Right kidney (tissue), 1 donor: ENCODE data around the gene S100A5.
A peak's percentile ranks its signal among the peaks of the same experiment; 100 is the strongest.
"Not testable (repeated sequence)": the region's sequence is repeated elsewhere in the genome, so short reads cannot be mapped to it uniquely, and the experiment has no call there.

Source experiments
- DNase-seq: peaks from one replicate; pipeline ENCODE4 v3.0.0-alpha.2; 2016

S100A5 gene

DNA sequence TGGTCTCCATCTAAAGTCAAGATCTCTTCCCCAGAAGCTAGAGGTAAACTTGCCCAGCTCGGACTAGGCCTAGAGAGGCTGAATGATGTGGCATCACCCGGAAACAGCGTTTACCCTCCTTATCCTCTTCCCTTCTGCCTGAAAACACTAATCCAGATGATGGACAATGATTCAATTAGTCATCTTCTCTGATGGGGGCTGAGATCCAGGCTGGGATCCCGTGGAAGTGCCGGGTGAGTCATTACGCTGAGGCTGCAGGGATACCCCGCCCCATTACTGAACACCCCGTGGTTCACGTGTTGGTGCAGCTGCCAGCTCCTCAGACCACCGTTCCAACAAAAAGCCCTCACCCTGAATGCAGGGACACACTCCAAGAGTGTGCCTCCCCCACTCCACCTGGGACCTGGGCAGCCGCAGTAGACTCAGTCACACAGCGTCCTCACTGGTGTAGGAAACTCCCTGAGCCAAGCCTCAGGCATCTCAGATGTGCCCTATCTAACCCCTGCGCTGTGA lies 7.0 kb downstream of the S100A5 start:
- no peak for DNase-seq

DNA sequence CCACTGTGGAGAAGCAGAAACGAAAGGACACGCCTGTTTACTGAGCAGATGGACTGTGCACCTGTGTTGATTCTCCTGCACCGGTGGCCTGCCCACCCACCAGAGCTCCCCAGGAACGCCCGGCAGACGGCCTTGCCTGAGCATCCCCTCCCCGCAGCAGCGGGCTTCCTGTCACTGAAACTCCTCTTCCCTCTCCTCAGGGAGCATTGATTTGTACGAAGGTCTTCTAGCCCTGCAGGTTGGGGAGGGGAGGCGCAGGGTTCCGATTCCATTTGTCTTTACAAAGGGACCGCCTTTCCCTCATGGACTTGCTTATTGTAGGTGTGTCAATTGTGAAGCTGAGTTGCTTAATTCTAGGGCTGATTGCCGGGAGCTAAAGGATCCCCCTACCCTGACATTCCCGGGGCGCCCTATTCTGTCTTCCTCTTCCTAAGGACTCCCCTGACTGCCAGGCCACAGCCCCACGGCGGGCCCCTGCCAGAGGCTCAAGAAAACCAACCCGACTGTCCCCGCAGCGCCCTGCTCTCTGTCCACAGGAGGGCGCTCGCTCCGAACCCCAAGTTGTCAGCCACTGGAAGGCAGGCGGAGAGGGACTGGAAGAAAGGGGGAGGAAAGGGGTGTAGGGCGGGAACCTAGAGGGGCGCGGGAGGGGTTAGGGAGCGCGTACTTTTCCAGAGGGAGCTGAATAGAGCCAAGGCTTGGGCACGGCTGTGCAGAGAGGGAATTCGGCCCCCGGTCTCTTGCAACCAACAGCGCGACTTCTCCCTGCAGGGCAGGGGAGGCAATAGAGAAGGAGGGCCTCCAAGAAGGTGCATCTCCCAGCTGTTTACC lies 7.8 kb downstream of the S100A5 start:
- DNase-seq: peak; percentile 77

GRCh38 chr1:153532181-153532580 lies 8.6 kb downstream of the S100A5 start:
- DNase-seq: no peak

DNA sequence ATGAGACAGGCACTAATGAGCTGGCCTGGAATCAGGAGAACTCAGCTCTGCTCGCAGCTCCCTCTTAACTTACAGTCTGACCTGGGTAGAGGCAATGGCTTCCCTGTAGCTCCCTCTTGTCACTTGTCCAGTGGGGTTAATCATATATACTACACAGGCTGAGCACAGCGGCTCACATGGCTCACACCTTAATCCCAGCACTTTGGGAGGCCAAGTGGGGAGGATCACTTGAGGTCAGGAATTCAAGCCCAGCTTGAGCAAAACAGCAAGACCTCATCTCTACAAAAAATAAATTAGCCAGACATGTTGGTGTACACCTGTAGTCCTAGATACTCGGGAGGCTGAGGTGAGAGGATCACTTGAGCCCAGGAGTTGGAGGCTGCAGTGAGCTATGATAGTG lies 9.1 kb downstream of the S100A5 start:
- DNase-seq: no peak

DNA sequence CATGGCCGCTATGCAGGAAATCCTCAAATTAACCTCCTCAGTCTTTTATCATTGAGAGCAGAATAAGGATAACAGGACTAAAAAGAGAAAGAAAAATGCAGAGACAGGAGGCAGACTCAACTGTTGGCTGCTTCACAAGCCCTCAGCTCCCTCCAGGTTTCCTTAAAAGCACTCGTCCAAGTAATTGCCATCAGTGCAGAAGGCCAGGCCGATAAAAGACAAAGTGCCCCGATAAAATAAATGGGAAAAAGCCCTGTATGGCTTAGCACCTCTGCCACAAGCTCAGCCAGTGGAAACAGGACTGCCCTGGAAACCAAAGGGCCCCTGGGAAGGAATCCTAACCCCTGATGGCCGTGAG lies 13.1 kb downstream of the S100A5 start:
- DNase-seq: no peak

- DNase-seq: no peak
Observed at GRCh38 chr1:153527023-153527682, 13.6 kb downstream of the S100A5 start.

- no peak for DNase-seq
Observed at GRCh38 chr1:153526132-153526543, 14.6 kb downstream of the S100A5 start.

DNA sequence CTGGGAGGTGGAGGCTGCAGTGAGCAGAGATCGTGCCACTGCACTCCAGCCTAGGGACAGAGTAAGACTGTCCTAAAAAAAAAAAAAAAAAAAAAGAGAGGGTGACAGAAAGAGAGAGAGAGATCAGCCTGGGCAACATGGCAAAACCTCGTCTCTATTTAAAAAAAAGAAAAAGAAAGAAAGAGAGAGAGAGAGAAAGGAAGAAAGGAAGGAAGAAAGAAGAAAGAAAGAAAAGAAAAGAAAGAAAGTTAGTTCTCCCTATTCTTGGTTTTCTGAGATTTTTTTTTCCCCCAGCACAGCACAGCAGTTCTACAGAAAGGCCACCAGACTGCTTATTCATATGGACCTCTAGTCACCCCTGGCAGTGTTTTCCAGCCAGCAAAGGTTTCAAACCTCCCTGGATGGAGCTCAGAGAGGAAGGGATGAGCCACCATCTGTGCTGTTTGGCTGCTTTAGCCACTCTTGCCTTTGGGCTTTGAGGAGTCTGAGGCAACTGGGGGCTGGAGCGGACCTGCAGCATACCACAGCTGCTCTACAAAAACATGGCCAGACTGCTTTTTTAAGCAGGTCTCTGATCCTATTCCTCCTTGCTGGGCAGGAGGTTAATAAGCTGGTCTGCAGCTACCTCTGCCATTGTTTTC lies 15.5 kb downstream of the S100A5 start:
- DNase-seq: no peak

GRCh38 chr1:153522353-153523048 lies 18.2 kb downstream of the S100A5 start:
- not testable (repeated sequence) for DNase-seq

- DNase-seq: not testable (repeated sequence)
Observed at GRCh38 chr1:153521808-153522207, 18.9 kb downstream of the S100A5 start.

GRCh38 chr1:153520818-153521476 lies 19.8 kb downstream of the S100A5 start:
- DNase-seq: no peak

- not testable (repeated sequence) for DNase-seq
Observed at GRCh38 chr1:153520137-153520691, 20.5 kb downstream of the S100A5 start.

DNA sequence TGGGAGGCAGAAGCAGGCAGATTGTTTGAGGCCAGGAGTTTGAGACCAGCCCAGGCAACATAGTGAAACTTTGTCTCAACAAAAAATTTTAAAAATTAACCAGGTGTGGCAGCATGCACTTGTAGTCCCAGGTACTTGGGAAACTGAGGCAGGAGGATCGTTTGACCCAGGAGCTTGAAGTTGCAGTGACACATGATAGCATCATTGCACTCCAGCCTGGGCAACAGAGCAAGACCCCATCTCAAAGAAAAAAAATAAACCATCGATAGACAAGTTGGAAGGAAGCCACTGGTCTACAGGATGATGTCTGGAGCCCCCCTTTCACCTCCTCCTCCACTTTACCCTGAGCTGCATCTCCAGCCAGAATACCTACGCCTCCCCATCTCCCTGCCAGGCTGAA lies 21.5 kb downstream of the S100A5 start:
- DNase-seq: no peak

DNA sequence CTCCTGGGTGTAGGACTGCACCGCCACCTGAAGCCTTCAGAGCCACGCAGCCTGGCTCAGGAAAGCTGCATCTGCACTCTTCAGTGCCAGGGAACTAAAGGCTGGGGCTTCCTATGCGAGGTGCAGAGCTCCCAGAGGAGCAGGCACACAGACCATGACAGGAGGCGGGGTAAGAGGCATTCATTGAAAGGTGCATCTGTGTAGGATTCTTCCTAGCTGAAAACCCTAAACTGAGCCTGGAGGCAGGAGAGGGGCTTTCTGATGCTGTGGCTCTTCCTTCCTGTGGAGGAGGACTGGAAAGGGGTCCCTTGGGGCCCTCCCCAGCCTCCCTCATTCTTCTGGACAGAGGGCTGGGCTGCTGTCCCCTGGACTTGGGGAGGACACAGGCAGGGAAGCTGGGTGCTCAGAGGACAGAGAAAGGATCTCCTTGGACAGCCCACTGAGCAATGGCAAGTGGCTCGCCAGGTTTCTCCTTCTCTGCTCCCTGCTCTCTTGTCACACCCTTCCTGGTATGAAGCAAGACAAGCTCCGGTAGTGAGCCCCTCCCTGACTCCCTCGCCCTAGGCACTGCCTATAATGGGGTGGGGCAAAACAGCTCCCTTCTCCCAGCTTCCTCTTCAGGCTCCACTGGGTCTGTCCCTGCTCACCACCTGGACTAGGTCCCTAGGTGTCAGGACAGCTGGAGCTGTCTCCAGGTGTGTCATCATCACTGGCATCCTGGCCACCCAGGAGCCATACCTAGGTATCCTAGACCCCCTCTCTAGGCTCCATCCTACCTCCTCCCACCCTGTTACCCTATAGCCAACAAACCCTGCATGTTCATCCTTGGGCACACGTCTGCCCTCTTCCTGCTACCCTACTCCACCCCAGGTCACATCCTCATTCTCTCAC lies 25.0 kb downstream of the S100A5 start:
- no peak for DNase-seq

DNA sequence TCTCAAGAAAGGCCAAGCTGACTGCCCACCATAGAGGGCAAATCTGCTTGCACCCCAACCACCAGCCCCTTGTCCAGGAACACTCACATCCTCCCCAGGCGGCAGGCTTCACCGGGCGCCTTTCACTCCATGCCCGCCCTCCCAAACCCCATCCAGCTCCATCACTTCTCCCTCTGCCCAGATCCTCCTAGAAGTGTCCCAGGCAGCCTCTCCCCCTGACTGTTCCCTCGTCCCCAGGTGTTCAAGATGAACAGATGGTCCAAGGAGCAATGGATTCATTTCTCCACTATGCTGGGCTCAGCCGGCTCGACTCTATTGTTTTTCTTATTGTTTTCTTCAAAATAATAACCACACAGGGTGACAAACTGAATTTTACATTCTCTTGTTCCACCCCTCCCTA lies 27.1 kb downstream of the S100A5 start:
- no peak for DNase-seq

GRCh38 chr1:153513023-153513422 lies 27.7 kb downstream of the S100A5 start:
- no peak for DNase-seq

DNA sequence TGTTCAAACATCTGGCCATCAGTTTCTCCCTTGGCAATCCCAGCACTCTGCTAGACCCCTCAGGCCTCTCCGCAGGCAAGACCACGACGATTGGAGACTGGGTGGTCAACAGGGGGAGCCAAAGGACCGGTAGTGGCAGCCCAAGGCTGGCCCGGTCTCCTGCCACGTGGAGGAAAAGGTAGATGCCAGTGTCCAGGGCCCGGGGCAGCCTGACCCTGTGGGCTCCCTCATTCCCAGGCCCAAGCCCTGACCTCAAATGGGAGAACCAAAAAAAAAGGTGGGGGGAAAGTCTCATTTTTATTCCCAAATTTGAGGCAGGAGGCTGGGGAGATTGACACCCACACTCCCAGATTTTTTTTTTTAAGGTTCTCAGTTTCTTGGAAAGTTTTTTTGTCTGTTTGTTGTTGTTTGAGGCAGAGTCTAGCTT lies 29.7 kb downstream of the S100A5 start:
- peak; percentile 70 for DNase-seq

DNA sequence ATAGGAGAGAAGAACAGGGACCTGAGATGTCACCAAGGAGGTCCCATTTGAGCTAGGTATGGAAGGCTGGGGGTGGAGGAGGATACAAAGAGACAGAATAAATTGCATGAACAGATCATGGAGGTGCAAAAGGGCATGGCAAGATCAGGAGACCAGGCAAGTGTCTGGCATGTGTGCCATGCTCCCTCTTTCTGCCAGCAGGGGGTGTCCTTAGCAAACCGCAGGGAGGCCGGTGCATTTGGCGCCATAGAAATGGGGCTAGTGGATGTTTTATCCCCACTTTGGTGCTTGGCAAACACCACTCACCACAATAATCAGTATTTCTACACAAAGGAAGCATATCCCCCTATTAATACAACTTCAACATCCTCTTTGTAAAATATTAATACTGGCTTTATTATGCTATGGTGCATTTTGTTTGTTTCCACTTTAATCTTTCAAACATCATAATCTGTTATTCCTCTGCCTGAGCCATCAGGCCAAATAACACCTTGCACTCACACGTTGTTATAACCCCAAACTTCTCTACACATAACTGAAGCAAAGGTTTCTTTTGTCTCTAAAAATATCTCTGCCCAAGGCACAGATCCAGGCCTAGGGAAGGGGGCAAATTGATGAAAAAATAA lies 30.9 kb downstream of the S100A5 start:
- DNase-seq: no peak

- no peak for DNase-seq
Observed at GRCh38 chr1:153509036-153509435, 31.7 kb downstream of the S100A5 start.

DNA sequence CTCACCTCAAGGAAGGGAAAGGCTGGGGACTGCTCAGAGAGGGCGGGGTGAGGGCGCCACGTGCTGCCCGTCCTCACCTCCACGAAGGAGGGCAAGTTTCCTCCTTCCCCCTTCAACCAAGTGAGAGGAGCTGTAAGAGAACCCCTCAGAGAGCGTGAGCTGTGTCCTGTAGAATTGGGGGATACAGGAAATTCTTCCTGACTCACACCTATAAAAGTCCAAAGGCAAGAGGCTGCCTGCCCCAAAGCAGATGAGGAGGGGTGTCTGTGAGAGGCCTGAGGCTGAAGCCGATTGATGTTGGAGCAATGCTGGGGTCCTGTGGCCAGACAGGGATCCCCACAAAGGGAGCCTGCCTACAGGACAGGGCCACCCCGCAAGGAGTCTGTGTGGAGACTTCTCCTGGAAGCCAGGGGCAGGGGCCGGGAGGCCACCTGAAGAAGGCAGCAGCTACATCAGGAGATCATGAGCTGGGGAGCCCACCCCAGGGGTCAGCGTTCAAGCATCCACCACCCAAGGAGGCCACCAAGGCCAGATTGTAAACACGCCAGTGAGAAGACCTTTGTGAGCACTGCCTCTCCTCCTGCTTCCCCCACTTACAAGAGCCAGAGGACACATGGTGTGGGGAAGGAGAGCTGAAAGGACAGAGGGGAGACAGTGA lies 32.7 kb downstream of the S100A5 start:
- no peak for DNase-seq
